Measurements from ENCODE around the gene LTBP2. TPM values are rescaled to one million over a fixed set of nuclear protein-coding genes. Genes with fewer than 3 reads are reported as not detected.

LTBP2 gene
- total and polyA plus RNA-seq, 5 donors from 2014 or later, result 0.02 to 0.54 (median 0.17) TPM

- Mint-ChIP-seq H3K27ac (no peak overlapping the region), H3K4me3 (no peak overlapping the region), H3K4me1 (no peaks in the 10 kb centered on the region), H3K9me3 (peaks cover 0 to 2% (median 0%) of the 10 kb centered on the region in 7 donors), H3K27me3 (no peaks in the 10 kb centered on the region), H3K36me3 (peaks cover 53% of the 10 kb centered on the region)
- Histone ChIP-seq H3K9me3 (ENCODE audit: control insufficient read depth in 2 of 2, low read length in 2 of 2) (no peaks in the 10 kb centered on the region), H3K4me1 (ENCODE audit: control insufficient read depth, insufficient read depth, low read length, poor library complexity, severe bottlenecking) (no peaks in the 10 kb centered on the region), H3K36me3 (ENCODE audit: control insufficient read depth, insufficient read depth, low read length) (peaks cover 16% of the 10 kb centered on the region), H3K27ac (ENCODE audit: insufficient read depth, low read length, poor library complexity, severe bottlenecking) (no peak overlapping the region), H3K27me3 (ENCODE audit: control insufficient read depth, insufficient read depth, low read length) (no peaks in the 10 kb centered on the region), H3K4me3 (ENCODE audit: low read depth, low read length) (no peak overlapping the region)
- DNase-seq (no peak), ATAC-seq (ENCODE audit: low read depth in 2 of 2) (no peak)
These were observed 136.4 kb downstream of the LTBP2 start for GRCh38 chr14:74475678-74476077.

GRCh38 chr14:74474376-74474775 is 137.7 kb downstream of the LTBP2 start:
- H3K27me3 Mint-ChIP-seq, result no peaks in the 10 kb centered on the region
- no peak for DNase-seq
- H3K9me3 Mint-ChIP-seq, result peaks cover 0 to 2% (median 0%) of the 10 kb centered on the region in 7 donors
- Histone ChIP-seq H3K36me3 (ENCODE audit: control insufficient read depth, insufficient read depth, low read length) (peaks cover 6% of the 10 kb centered on the region), H3K4me3 (ENCODE audit: low read depth, low read length) (no peak overlapping the region), H3K4me1 (ENCODE audit: control insufficient read depth, insufficient read depth, low read length, poor library complexity, severe bottlenecking) (no peaks in the 10 kb centered on the region), H3K9me3 (ENCODE audit: control insufficient read depth in 2 of 2, low read length in 2 of 2) (no peaks in the 10 kb centered on the region), H3K27me3 (ENCODE audit: control insufficient read depth, insufficient read depth, low read length) (no peaks in the 10 kb centered on the region), H3K27ac (ENCODE audit: insufficient read depth, low read length, poor library complexity, severe bottlenecking) (no peak overlapping the region)
- no peak overlapping the region for H3K27ac Mint-ChIP-seq
- H3K4me1 Mint-ChIP-seq, result no peaks in the 10 kb centered on the region
- H3K36me3 Mint-ChIP-seq, result peaks cover 44% of the 10 kb centered on the region
- no peak for ATAC-seq (ENCODE audit: low read depth in 2 of 2)
- no peak overlapping the region for H3K4me3 Mint-ChIP-seq

GRCh38 chr14:74472601-74473000 is 139.4 kb downstream of the LTBP2 start:
- peaks cover 3% of the 10 kb centered on the region for H3K36me3 ChIP-seq (ENCODE audit: control insufficient read depth, insufficient read depth, low read length)
- Mint-ChIP-seq H3K4me1 (peaks cover 0 to 2% (median 0%) of the 10 kb centered on the region in 4 donors), H3K27me3 (no peaks in the 10 kb centered on the region)

GRCh38 chr14:74469548-74470518 is 142.2 kb downstream of the LTBP2 start:
- Mint-ChIP-seq H3K9me3 (peaks cover 0 to 2% (median 0%) of the 10 kb centered on the region in 7 donors), H3K4me3 (no peak overlapping the region), H3K36me3 (peaks cover 23% of the 10 kb centered on the region), H3K4me1 (peaks cover 0 to 2% (median 0%) of the 10 kb centered on the region in 4 donors), H3K27me3 (no peaks in the 10 kb centered on the region), H3K27ac (peak overlapping the region in 1 of 3 donors; percentile 20)
- Histone ChIP-seq H3K27ac (ENCODE audit: insufficient read depth, low read length, poor library complexity, severe bottlenecking) (no peak overlapping the region), H3K4me3 (ENCODE audit: low read depth, low read length) (no peak overlapping the region), H3K9me3 (ENCODE audit: control insufficient read depth in 2 of 2, low read length in 2 of 2) (no peaks in the 10 kb centered on the region), H3K36me3 (ENCODE audit: control insufficient read depth, insufficient read depth, low read length) (peaks cover 3% of the 10 kb centered on the region), H3K4me1 (ENCODE audit: control insufficient read depth, insufficient read depth, low read length, poor library complexity, severe bottlenecking) (no peaks in the 10 kb centered on the region), H3K27me3 (ENCODE audit: control insufficient read depth, insufficient read depth, low read length) (no peaks in the 10 kb centered on the region)
- DNase-seq (no peak), ATAC-seq (ENCODE audit: low read depth in 2 of 2) (no peak)

More at GRCh38 chr14:74472601-74473000, 139.4 kb downstream of the LTBP2 start:
- no peak for DNase-seq
- peaks cover 0 to 2% (median 0%) of the 10 kb centered on the region in 7 donors for H3K9me3 Mint-ChIP-seq
- peaks cover 31% of the 10 kb centered on the region for H3K36me3 Mint-ChIP-seq
- Histone ChIP-seq H3K27ac (ENCODE audit: insufficient read depth, low read length, poor library complexity, severe bottlenecking) (no peak overlapping the region), H3K4me1 (ENCODE audit: control insufficient read depth, insufficient read depth, low read length, poor library complexity, severe bottlenecking) (no peaks in the 10 kb centered on the region), H3K27me3 (ENCODE audit: control insufficient read depth, insufficient read depth, low read length) (no peaks in the 10 kb centered on the region), H3K9me3 (ENCODE audit: control insufficient read depth in 2 of 2, low read length in 2 of 2) (no peaks in the 10 kb centered on the region), H3K4me3 (ENCODE audit: low read depth, low read length) (no peak overlapping the region)
- H3K27ac Mint-ChIP-seq, result no peak overlapping the region
- ATAC-seq (ENCODE audit: low read depth in 2 of 2), result no peak
- H3K4me3 Mint-ChIP-seq, result no peak overlapping the region

- H3K36me3 ChIP-seq (ENCODE audit: control insufficient read depth, insufficient read depth, low read length), result no peaks in the 10 kb centered on the region
- no peaks in the 10 kb centered on the region for H3K4me1 ChIP-seq (ENCODE audit: control insufficient read depth, insufficient read depth, low read length, poor library complexity, severe bottlenecking)
- no peak for DNase-seq
- ATAC-seq (ENCODE audit: low read depth in 2 of 2), result no peak
- no peak overlapping the region for H3K27ac ChIP-seq (ENCODE audit: insufficient read depth, low read length, poor library complexity, severe bottlenecking)
- Mint-ChIP-seq H3K9me3 (peaks cover 0 to 2% (median 0%) of the 10 kb centered on the region in 7 donors), H3K27me3 (no peaks in the 10 kb centered on the region), H3K36me3 (peaks cover 16% of the 10 kb centered on the region), H3K4me1 (peaks cover 0 to 2% (median 0%) of the 10 kb centered on the region in 4 donors), H3K4me3 (no peak overlapping the region), H3K27ac (peak overlapping the region in 1 of 3 donors; percentile 18)
- no peak overlapping the region for H3K4me3 ChIP-seq (ENCODE audit: low read depth, low read length)
- no peaks in the 10 kb centered on the region for H3K9me3 ChIP-seq (ENCODE audit: control insufficient read depth in 2 of 2, low read length in 2 of 2)
- no peaks in the 10 kb centered on the region for H3K27me3 ChIP-seq (ENCODE audit: control insufficient read depth, insufficient read depth, low read length)
These were observed 143.5 kb downstream of the LTBP2 start for GRCh38 chr14:74468513-74468912.

GRCh38 chr14:74465335-74465734 is 146.7 kb downstream of the LTBP2 start:
- H3K4me1 ChIP-seq (ENCODE audit: control insufficient read depth, insufficient read depth, low read length, poor library complexity, severe bottlenecking), result no peaks in the 10 kb centered on the region
- ATAC-seq (ENCODE audit: low read depth in 2 of 2) (no peak), DNase-seq (no peak)
- Mint-ChIP-seq H3K4me3 (no peak overlapping the region), H3K36me3 (no peaks in the 10 kb centered on the region), H3K27ac (no peak overlapping the region), H3K9me3 (peaks cover 0 to 1% (median 0%) of the 10 kb centered on the region in 7 donors), H3K4me1 (peaks cover 0 to 2% (median 0%) of the 10 kb centered on the region in 4 donors), H3K27me3 (peaks cover 16% of the 10 kb centered on the region)
- H3K9me3 ChIP-seq (ENCODE audit: control insufficient read depth in 2 of 2, low read length in 2 of 2), result no peaks in the 10 kb centered on the region
- no peaks in the 10 kb centered on the region for H3K36me3 ChIP-seq (ENCODE audit: control insufficient read depth, insufficient read depth, low read length)
- no peak overlapping the region for H3K27ac ChIP-seq (ENCODE audit: insufficient read depth, low read length, poor library complexity, severe bottlenecking)
- no peaks in the 10 kb centered on the region for H3K27me3 ChIP-seq (ENCODE audit: control insufficient read depth, insufficient read depth, low read length)
- H3K4me3 ChIP-seq (ENCODE audit: low read depth, low read length), result no peak overlapping the region

GRCh38 chr14:74464785-74465184 is 147.3 kb downstream of the LTBP2 start:
- no peak for ATAC-seq (ENCODE audit: low read depth in 2 of 2)
- Mint-ChIP-seq H3K27ac (no peak overlapping the region), H3K9me3 (peaks cover 0 to 1% (median 0%) of the 10 kb centered on the region in 7 donors), H3K4me3 (no peak overlapping the region), H3K4me1 (peaks cover 0 to 2% (median 0%) of the 10 kb centered on the region in 4 donors), H3K27me3 (peaks cover 16% of the 10 kb centered on the region), H3K36me3 (no peaks in the 10 kb centered on the region)
- H3K9me3 ChIP-seq (ENCODE audit: control insufficient read depth in 2 of 2, low read length in 2 of 2), result no peaks in the 10 kb centered on the region
- no peaks in the 10 kb centered on the region for H3K36me3 ChIP-seq (ENCODE audit: control insufficient read depth, insufficient read depth, low read length)
- H3K27ac ChIP-seq (ENCODE audit: insufficient read depth, low read length, poor library complexity, severe bottlenecking), result no peak overlapping the region
- no peak overlapping the region for H3K4me3 ChIP-seq (ENCODE audit: low read depth, low read length)
- no peaks in the 10 kb centered on the region for H3K27me3 ChIP-seq (ENCODE audit: control insufficient read depth, insufficient read depth, low read length)
- H3K4me1 ChIP-seq (ENCODE audit: control insufficient read depth, insufficient read depth, low read length, poor library complexity, severe bottlenecking), result no peaks in the 10 kb centered on the region
- no peak for DNase-seq
